GM12891 (cell line): Measurements from ENCODE around the gene SCART1.
"Not testable (repeated sequence)": the region's sequence is repeated elsewhere in the genome, so short reads cannot be mapped to it uniquely, and the experiment has no call there.

Experiments used
- POLR2A ChIP-seq: IDR thresholded peaks from 2 replicates; pipeline ENCODE4 v1.6.1; 2011; ENCODE audit warnings: low read depth, low read length, control low read depth
- POLR2AphosphoS5 ChIP-seq: IDR thresholded peaks from 2 replicates; pipeline ENCODE4 v1.6.1; 2011; ENCODE audit warnings: low read depth, low read length, control low read depth
- POU2F2 ChIP-seq: IDR thresholded peaks from 2 replicates; pipeline ENCODE4 v1.6.1; 2011; ENCODE audit warnings: low read depth, mild to moderate bottlenecking, control low read depth, low read length, moderate library complexity
- TAF1 ChIP-seq: IDR thresholded peaks from 2 replicates; pipeline ENCODE4 v1.6.1; 2011; ENCODE audit warnings: low read depth, low read length, control low read depth

DNA sequence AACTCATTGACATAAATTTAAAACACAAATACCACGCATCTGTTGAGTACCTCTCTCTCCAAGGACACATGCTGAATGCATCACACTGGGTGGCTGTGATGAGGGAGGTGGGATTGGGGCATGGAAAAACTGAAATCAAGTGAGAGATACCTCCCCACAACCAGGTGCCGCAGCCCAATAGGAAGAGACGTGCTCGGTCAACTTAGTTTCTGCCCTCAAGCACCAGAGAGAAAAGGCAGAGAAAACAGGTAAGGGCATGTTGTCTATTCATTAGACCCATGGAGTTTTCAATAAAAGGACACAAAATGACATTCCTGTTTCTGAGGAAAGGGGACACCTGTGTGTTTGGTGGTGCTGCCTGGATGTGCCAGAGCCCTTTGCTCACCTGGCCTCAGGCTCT is 24.2 kb upstream of the SCART1 start:
- TF ChIP-seq POLR2AphosphoS5, POLR2A, TAF1, POU2F2: not testable (repeated sequence)
